Bone marrow (tissue), 2 donors: ENCODE measurements around the gene PPP2R2C.

Source experiments
- DNase-seq, 2 donors: peaks; one replicate each; lab custom pipeline; 2025; lab: John Stamatoyannopoulos, UW

Gene PPP2R2C

DNA sequence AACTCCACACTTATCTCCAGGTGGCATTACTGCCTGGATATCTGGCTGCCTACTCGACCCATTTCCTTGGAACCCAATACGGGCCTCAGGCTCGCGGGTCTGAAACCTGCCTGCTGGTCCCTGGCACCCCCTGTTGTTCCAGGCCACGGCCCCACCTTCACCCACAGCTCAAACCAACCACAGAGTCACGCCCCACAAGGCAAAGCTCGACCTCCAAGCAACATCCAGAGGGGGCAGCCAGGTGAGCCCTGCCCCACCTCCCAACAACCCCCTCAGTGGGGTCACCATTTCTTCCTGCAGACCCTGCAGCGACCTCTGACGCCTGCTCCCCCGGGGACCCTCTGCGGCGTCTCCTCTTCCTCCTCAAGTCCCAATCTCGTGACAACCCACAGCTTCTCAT lies 126.5 kb downstream of the PPP2R2C start:
- DNase-seq: no peak

DNA sequence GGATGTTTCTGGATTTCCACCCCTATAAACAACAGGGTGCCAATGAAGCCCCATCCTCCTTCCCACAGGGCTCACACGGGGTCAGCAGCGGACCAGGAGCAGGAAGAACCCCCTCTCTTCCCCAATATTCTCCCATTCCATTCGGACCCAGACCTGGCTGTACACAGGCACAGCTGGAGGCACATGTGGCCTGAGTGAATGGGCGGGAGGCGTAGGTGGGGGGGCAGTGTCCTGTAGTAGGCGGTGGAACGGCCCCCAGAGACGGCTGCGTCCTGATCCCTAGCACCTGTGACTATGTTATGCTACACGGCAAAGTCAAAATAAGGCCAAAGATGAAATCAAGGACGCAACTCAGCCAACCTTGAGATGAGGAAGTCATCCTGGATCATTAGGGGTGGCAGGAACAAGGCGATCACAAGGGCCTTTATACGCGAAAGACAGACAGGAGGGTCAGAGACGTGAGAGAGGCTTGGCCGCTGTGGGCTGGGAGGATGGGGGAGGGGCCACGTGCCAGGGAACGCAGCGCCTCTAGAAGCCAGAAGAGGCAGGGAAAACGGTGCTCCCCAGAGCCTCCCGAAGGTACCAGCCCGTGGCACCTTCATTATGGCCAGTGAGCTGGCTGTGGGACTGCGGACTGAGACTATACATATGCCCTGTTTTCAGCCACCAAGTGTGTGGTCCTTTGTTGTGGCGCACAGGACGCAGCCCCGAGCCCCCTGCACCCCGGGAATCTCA lies 127.2 kb downstream of the PPP2R2C start:
- DNase-seq: no peak

DNA sequence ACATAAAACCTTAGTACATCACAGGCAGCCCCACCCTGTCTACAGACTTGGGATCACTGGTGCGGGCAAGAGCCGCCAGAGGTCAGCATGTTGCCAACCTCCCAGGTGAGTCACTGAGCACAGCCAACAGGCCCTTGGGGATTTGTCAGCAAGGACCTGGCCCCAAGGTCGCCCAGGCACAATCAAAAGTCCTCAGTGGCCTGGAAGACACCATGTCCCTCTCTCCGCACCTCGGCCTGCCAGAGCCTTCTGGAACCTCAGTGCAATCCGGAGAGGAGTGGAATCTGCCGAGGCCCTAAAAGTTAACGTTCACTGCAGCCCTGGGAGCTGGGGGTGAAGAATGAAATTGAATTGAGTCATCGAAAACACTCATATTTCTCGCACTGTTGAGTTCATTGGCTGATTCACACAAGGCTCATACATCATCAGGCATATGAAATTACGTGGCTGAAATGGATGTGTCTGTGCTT lies 128.4 kb downstream of the PPP2R2C start:
- DNase-seq: no peak

DNA sequence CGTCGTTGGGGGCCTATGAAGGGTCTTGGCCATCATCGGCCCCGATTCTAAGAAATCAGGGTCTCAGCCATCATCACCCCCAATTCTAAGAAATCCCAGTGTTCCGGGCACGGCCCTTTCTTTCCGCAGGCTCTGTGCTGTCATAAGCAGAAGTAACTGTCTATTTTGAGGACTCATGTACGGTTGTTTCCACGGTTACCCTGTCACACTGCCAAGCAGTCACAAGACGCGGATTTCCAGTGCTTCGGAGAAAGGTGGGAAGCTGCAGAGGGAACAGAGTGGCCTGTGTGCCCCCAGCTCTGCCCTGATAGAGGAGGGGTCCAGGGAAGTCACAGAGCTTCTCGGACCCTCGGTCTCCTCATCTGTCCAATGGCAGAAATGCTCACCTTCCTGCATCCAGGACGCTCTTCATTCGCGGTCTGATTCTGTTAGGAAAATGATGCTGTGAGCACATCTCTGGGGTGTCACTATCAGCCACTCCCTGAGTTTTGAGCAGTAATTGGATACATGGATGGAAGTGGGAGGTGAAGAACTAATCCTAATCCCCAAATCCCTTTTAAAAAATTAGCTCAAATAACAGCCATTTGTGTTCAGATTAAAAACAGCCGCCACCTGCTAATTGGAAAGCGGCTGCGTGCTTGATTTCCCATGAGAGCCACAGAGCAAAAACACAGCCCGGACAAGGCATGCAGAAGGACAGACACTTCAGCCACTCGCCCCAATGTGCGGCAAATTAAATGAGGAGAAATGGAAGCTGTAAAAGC lies 129.7 kb downstream of the PPP2R2C start:
- DNase-seq: peak in 1 of 2 donors; percentile 36

DNA sequence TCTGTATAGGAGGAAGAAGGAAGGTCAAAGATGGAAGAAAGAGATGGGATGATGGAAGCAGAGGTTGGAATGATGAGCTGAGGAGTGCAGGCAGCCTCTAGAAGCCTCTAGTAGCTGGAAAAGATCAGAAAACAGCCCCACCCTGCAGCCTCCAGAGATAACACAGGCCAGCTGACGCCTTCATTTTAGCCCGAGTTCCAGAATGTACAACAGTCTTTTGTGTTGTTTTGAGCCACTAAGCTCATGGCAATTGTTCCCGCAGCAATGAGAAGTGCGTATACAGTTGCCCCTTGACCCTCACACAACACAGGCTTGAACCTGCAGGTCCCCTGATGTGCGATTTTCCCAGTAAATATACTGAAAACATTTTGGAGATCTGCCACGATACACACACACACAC lies 130.7 kb downstream of the PPP2R2C start:
- DNase-seq: no peak

DNA sequence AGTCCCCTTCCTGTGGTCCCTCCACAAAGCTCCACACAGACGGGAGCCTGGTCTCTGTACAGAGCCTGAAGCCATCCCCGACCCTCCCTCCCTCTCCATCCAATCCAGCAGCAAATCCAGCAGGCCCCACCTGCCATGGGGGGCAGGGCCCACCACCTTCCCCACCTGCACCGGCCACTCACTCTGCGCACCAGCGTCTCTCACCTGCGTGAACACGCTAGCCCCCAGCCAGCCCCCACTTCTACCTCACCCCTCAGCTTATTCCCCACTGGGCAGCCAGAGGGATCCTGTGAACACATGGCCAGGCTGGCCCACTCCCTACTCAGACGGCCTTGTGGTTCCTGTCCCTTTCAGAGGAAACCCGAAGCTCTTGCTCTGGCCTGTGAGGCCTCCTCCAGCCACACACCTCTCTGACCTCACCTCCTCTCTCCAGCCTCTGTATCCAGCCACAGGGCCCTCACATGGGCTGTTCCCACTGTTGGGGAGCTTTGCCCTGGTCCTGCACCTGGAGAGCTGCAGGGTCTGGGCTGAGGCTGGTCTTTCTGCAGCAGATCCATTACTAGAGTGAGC lies 131.9 kb downstream of the PPP2R2C start:
- DNase-seq: no peak

DNA sequence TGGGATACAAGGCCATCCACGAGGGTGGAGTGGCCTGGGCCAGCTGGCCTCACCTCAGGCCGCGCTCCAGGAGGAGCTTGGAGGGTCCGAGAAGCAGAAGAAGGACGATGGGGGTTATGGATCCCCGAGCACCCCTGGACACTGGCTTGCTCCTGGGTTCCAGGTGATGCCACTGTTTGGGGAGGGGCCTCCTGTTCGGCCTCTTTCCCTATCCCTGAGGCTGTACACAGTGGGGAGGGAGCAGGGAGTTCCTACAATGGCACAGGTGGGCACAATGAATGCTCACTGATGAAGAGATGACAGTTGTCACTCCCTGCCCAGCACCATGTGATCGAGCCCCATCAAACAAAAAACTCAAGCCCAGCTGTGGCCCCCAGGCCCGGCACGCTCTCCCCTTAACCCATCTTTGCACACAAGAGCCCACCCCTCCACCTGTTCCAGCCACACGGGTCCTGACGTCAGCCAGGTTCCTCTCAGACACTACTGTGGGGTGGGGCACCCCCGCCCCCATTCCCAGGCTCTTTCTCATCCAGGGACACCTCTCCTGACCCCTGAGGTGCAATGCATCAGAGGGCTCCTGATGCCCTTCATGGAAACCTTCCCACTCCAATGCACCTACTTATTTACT lies 132.5 kb downstream of the PPP2R2C start:
- no peak for DNase-seq

DNA sequence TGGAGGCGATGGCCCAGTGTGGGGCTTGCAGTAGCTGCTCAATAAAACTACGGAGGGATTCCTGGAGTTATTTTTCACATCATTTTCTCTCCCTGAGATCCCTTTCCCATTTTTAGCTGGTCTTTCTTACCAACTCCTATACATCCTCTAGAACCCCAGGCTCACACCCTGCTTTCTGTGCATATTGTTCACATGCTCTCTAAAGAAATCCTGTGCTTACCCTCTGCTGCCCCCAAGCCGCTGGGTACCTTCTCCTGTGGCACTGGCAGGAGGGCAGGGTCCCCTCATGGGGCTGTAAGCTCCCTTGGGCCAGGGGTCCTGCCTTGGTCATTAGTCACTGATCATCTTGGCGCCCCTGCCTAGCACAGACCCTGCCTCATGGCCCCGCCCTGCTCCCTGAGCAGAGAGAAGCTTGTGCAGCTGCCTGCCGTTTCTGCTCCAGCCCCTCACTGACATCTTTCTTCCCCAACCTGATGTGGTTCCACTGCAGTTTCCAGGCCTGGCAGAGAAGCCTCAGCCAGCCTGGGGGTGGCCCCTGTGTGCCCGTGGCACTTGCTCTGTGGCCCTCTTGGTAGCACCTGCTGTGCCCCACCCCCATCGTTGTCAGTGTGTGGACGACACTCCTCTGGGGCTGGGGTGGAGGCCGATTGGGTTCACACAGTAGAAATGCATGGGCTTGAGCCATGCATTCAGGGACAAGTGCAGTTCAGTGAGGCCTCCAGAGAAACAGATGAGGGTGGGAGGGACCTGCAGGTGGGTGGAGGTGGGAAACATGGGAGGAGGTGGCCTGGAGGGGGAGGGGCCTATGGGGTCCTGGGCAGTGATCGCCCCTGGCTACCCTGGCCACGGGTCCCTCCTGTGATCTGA lies 133.2 kb downstream of the PPP2R2C start:
- no peak for DNase-seq

DNA sequence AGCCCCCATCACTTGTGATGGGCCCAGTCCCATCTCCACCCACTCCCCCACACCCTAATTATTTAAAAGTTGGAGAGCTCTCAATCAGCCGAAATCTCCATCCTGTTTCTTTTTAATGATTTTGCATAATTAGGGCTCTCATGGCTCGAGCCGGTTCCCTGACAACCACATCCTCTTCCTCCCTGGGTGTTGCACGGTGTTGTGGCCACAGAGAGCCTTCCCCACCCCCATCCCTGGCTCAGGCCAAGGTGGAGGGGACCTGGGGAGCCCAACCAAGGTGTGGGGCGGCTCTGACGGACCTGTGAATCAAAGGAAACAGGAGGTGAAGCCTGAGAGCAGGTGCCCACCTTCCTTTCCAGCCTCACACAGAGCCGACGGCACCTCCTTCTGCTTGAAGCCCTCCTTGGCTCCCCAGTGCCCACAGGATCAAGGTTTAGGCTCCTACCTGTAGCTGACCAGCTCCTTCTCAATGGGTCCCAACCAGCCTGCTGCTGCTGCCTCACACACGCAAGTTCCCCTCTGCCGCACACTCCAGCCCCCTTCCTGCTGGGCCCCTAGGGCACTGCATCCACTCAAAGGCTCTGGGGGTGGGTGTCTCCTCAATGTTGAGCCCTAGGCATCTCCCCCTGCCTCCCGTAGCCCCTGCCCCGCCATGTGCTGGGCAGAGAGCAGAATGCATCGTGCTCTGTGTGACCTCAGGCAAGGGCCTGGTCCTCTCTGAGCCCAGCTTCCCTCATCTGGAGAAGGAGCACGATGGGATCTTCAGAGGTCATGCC lies 134.1 kb downstream of the PPP2R2C start:
- no peak for DNase-seq

DNA sequence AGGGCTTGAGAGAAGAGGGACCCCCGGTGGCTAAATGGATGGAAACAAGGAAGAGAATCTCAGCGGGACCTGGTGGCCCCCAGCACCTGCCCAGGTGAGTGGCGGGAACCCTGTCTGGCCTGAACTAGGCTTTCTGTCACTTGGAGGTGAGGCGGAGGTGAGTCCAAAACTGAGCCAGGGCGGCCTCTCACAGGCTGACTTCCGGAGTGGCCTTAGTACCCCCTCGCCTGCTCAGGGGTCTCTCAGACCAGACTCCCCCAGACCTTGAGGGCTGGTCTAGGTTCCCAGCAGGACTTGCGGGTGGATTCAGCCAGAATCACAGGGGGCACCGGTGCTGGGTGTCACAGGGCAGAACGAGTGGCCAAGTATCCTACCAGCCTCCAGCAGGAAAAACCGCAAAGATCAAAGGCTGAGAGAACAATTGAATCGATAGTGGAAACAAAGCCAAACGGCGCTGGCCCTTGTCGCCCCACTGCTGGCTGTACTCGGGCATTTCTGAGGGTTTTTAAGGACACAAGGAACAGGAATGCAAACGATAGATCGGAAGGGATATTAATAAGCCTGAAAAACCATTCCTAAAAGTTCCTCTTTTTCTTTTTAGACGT lies 135.0 kb downstream of the PPP2R2C start:
- DNase-seq: no peak

DNA sequence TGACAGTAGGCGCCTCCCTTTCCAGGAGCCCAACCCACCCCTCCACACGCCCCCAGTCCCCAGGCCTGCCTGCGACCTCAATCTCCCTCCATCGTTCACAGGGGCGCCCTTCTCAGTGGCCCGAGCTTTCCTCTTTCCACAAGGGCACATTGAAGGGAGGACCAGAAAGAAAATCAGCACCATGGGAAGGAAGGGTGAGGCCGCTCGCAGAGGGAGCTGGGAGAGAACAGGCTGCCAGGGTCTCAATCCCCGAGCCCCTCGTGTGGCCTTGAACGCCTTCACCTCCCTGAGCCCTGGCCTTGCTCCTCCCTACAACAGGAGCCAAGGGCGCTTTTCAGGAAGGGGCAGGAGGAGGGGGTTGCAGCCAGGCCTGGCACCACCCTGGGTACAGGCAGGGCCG lies 136.2 kb downstream of the PPP2R2C start:
- no peak for DNase-seq

DNA sequence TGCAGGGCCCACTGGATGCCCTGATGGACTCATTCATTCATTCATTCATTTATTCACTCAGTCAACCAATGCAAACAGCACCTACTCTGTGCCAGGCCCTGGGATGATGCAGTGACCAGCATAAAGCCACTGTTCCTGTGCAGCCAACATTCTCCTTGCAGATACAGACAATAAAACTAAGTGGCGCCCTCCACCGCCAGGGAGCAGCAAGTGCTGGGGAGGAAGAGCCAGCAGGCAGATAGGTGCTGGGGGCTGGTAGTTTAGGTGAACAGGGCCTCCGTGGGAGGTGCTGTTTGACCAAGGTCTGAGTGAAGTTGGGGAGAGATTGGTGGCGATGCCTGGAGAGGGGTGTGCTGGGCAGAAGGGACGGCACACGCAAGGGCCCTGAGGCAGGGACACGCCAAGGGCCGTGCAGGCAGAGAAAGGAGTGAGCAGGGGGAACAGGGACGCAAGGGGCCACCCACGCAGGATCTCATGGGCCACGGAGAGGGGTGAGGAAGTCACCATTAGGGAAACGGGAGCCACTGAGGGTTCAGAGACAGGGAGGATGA lies 137.3 kb downstream of the PPP2R2C start:
- no peak for DNase-seq

DNA sequence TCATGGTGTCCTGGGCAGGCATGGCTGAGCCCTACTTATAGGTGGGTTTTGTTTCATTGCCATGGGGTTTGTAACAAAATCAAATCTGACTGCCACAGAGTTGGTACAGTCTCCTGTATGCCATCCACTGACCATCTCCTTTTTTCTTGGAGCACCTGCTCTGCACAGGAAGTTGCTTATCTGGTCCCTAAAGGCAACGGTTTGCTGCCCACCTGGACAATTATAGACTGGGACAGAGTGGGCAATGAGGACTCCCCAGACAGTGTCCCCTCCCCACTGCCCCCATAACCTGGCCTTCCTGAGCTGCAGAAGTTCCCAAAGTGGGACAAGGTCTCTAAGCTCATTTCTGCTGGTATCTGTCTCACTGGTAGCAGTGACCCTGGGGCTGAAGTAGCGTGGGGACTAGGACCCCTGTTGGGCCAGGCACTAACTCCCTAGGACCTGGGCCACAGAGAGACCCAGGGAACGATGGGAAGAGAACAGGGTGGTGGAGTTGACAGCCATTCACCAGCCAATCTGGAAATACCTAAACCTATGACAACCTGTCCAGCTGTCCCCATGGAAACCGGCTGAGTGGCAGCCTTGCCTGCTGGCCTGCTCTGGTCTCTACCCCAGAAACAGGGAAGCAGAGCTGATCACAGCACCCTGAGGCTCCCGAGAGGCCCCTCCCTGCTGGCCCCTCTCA lies 138.1 kb downstream of the PPP2R2C start:
- DNase-seq: no peak

DNA sequence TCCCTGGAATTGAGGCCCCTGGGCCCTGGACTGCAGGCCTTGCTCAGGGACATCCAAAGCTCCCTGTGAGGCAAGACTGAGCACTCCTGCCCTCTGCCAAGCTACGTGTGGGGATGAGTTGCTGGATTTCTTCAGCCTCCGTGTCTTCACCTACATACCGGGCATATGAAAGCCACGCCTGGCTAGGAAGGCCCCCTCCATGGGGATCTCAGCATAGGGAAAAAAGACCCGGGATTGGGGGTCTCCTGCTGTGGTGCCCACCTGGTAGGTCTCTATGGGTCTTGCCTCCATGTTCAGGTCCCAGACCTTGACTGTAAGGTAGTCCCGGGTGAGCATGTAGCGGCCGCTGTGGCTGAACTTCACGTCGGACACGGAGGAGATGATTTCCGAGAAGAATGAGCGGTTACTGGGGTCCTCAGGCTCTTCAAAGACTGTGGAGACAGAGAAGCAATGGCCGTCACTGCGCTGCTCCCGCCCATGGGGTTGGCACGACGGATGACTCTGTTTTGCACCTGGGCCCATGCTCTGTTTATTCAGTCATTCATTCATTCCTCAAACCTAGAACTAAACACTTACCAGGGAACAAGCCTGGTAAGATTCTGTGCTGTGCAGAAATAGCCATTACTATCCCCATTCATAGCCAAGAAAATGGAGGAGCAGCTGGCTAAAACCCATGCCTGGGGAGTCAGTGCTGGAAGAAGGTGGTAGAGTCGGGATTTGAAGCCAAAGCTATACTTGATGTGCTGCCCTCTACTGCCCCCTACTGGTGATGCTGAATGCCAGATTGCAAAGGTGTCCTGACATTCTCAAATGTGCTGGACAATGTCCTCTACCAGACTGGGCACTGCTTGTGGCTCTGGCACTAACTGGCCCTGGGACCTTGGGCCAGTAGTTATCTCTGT lies 138.9 kb downstream of the PPP2R2C start:
- no peak for DNase-seq

DNA sequence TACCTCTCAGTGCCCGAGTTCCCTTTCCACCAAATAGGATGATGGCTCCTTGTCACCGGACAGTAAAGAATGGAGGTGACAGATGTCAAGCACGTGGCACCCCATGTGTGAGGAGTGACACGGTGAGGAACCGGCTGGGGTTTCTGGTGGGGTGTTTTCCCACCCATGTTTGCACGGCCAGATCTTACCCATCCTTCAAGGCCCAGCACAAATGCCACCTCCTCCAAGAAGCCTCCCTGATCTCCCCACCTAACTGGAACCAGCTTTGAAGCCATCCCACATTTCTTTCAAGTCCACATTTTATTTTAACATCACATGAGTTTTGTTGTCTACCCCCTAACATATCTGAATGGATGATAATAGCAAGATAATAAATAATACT lies 139.8 kb downstream of the PPP2R2C start:
- no peak for DNase-seq

DNA sequence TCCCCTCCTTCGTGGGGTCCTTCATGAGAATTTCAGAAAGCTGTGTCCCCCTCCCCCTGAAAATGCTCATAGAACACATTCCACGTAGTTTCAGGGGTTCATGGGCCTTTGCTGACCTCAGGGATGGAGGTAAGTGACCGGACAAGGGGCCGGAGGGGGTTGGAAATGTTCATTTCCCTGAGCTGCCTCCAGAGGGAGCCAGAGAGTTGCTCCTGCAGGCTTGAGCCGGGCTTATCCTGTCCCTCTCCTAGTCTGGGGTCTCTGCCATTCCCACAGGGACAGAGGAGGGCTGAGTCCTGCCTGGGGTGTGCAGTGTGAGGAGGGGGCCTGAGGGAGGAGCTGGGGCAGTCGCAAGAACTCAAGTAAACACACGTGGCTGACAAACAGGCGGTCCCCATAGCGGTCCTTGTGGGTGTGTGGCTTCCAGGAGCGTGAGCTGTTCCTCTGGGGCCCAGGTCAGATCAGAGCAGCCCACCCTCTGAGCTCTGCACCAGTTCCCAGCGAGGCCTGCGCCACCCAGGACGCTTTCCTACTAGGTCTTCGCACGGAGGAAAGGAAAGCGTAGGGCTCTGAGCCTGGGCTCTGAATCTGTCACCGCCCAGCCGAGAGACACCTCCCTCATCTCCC lies 140.3 kb downstream of the PPP2R2C start:
- DNase-seq: no peak

DNA sequence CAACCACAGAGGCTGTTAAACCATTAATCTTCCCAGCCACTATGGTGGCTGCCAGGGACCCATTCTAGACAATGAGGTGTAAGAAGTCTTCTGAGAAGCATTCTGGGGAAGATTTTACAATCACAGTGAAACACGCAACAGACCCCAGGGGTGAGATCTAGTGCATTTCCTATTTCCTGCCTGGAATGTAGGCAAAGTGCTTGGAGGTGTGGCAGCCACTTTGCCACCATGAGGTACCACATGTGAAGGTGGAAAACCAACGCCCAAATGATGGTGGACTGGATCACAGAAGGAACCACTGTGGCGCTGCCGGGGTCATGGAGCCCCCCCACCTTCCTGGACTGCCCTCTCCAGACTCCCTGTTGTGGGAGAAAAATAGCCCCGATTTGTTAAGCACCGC lies 140.9 kb downstream of the PPP2R2C start:
- no peak for DNase-seq

DNA sequence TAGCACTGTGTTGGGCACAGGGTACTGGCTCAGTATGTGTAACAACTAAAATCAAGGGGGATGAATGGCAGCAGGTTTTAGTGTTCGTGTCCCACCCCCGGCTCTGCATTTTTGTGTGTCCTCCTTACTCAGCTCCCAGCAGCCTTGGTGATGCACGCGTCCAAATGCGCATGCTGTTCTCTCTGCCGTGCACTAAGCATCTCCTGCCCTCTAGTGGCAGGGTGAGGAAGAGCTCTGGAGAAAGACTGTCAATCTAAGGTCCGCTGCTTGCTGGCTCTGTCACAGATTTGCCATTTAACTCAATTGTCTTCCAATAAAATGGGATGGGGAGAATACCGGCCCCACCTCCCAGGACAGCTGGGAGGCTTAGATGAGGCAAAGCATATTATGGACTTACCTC lies 141.4 kb downstream of the PPP2R2C start:
- no peak for DNase-seq
